ENCODE results near the gene TGFB2. TPM values are rescaled to one million over a fixed set of nuclear protein-coding genes. Genes with fewer than 3 reads are reported as not detected.
A peak's percentile ranks its signal among the peaks of the same experiment; 100 is the strongest.

TGFB2 gene
- total and polyA plus RNA-seq, 2 donors (not counting 3 experiments of a cell fraction or from before 2014, with no cell fraction given): 21.2 to 43.5 TPM

DNA sequence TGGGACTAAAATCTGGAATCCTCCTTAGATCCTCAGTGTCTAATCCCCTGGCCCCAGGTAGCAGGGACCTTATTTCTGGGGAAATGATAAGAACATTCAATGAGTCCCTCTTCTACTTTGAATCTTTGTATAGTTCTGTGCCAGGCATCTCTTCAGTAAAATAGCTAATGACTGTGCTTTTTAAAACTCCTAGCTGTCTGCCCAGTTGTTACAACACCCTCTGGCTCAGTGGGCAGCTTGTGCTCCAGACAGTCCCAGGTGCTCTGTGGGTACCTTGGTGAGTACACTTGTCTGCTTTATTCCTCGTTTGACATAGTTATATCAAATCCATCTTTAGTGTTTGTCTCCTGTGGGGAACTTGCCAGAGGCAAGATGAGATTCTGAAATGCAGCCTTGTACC is 18.0 kb downstream of the TGFB2 start:
- Histone ChIP-seq H3K4me3 (replicated peaks in 1 of 3; ENCODE audit: insufficient read depth in 1 of 3, low read depth in 1 of 3, low read length in 3 of 3) (no peak overlapping the region), H3K36me3 (ENCODE audit: control insufficient read depth in 2 of 2, extremely low read depth in 1 of 2, insufficient read depth in 2 of 2, low read length in 2 of 2) (no peaks in the 10 kb centered on the region), H3K9me3 (replicated peaks; ENCODE audit: control insufficient read depth, insufficient read depth, low read length) (no peaks in the 10 kb centered on the region), H2AFZ (ENCODE audit: low read depth, low read length) (no peak overlapping the region), H3K27ac (ENCODE audit: insufficient read depth, low read depth, low read length) (no peak overlapping the region), H3K79me2 (ENCODE audit: control insufficient read depth, insufficient read depth, low read length) (no peaks in the 10 kb centered on the region), H3K4me1 (ENCODE audit: control insufficient read depth, extremely low read depth, insufficient read depth, low read length) (peaks cover 6% of the 10 kb centered on the region), H3K4me2 (ENCODE audit: insufficient read depth, low read length) (no peak overlapping the region), H4K20me1 (replicated peaks; ENCODE audit: control insufficient read depth, extremely low read depth, insufficient read depth, low read length) (no peaks in the 10 kb centered on the region), H3K27me3 (ENCODE audit: control insufficient read depth in 2 of 2, insufficient read depth in 2 of 2, low read length in 2 of 2) (no peaks in the 10 kb centered on the region), H3K9me1 (replicated peaks; ENCODE audit: control insufficient read depth, extremely low read depth, insufficient read depth, low read length) (no peaks in the 10 kb centered on the region), H3K9ac (replicated peaks; ENCODE audit: extremely low read depth, insufficient read depth, low read length) (no peak overlapping the region)
- dilution Hi-C loops (cut with MboI; ENCODE audit: extremely low pct_ligation_motif_present, low sequenced_read_pairs): no loop called here
- CTCF ChIA-PET: interaction anchor here (1.0 to 5.3 kb wide), 3 partner anchors 96 to 703 kb away, joined by 3 to 62 read pairs (median 3); no protein-coding TSS in a partner anchor
- intact Hi-C loops (cut with micrococcal nuclease): loop anchor here (5.0 kb wide), 1 partner anchor 224 kb away; no protein-coding TSS in a partner anchor
- FAIRE-seq: no peak
- no TSS peak for BruUV-seq (replicated peaks)
- no peak for DNase-seq (ENCODE audit: low read depth, low spot score)
- no peak for TF ChIP-seq GATA2 (IDR thresholded peaks at IDR 0.05; ENCODE audit: insufficient read depth, insufficient read length, low read depth, low read length)
- TF ChIP-seq MYC (IDR thresholded peaks at IDR 0.05; ENCODE audit: low read depth, low read length): no peak
- no peak for TF ChIP-seq JUN (IDR thresholded peaks at IDR 0.05; ENCODE audit: borderline replicate concordance, insufficient read depth, insufficient read length, low read depth)
- POLR2A ChIA-PET: no interaction called here

DNA sequence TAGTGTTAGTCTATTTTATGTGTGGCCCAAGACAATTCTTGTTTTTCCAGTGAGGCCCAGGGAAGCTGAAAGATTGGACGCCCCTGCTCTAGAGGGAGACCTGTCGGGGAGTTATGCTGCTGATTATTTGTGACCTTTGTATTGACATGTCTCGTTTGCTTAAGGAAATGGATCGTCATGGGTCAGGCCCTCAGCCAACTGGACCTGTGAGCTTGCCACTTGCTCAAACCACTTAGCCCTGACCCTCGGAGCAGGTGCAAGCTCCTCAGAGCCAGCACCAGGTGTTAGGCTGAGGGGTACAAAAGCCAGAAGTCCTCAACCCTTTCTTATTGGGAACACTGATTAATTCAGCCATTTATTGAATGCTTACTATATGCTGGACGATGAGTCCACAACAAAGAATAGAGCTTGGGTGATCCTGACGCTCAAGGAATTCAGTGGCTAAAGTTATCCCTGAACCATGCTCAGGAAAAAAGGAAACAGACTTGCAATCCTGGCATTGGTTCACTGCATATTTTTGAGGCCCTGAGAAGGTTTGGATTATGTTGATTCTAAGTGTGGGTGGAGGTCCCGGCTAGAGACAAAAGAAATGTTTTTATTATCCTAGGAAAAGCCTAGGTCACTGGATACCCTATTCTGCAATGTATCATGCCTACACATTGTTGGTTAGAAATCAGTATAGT is 19.0 kb downstream of the TGFB2 start:
- intact Hi-C loops (cut with micrococcal nuclease): loop anchor here (1.0 to 5.0 kb wide), 2 partner anchors 10 to 223 kb away; no protein-coding TSS in a partner anchor
- Histone ChIP-seq H3K9me1 (replicated peaks; ENCODE audit: control insufficient read depth, extremely low read depth, insufficient read depth, low read length) (no peaks in the 10 kb centered on the region), H3K4me2 (ENCODE audit: insufficient read depth, low read length) (no peak overlapping the region), H3K9me3 (replicated peaks; ENCODE audit: control insufficient read depth, insufficient read depth, low read length) (no peaks in the 10 kb centered on the region), H3K27me3 (ENCODE audit: control insufficient read depth in 2 of 2, insufficient read depth in 2 of 2, low read length in 2 of 2) (no peaks in the 10 kb centered on the region), H3K4me1 (ENCODE audit: control insufficient read depth, extremely low read depth, insufficient read depth, low read length) (peaks cover 6% of the 10 kb centered on the region), H3K79me2 (ENCODE audit: control insufficient read depth, insufficient read depth, low read length) (no peaks in the 10 kb centered on the region), H3K36me3 (ENCODE audit: control insufficient read depth in 2 of 2, extremely low read depth in 1 of 2, insufficient read depth in 2 of 2, low read length in 2 of 2) (no peaks in the 10 kb centered on the region), H3K9ac (replicated peaks; ENCODE audit: extremely low read depth, insufficient read depth, low read length) (no peak overlapping the region), H4K20me1 (replicated peaks; ENCODE audit: control insufficient read depth, extremely low read depth, insufficient read depth, low read length) (no peaks in the 10 kb centered on the region), H3K27ac (ENCODE audit: insufficient read depth, low read depth, low read length) (no peak overlapping the region), H3K4me3 (replicated peaks in 1 of 3; ENCODE audit: insufficient read depth in 1 of 3, low read depth in 1 of 3, low read length in 3 of 3) (no peak overlapping the region), H2AFZ (ENCODE audit: low read depth, low read length) (no peak overlapping the region)
- TF ChIP-seq, protein P1, sequence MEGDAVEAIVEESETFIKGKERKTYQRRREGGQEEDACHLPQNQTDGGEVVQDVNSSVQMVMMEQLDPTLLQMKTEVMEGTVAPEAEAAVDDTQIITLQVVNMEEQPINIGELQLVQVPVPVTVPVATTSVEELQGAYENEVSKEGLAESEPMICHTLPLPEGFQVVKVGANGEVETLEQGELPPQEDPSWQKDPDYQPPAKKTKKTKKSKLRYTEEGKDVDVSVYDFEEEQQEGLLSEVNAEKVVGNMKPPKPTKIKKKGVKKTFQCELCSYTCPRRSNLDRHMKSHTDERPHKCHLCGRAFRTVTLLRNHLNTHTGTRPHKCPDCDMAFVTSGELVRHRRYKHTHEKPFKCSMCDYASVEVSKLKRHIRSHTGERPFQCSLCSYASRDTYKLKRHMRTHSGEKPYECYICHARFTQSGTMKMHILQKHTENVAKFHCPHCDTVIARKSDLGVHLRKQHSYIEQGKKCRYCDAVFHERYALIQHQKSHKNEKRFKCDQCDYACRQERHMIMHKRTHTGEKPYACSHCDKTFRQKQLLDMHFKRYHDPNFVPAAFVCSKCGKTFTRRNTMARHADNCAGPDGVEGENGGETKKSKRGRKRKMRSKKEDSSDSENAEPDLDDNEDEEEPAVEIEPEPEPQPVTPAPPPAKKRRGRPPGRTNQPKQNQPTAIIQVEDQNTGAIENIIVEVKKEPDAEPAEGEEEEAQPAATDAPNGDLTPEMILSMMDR (IDR thresholded peaks at IDR 0.05; ENCODE audit: extremely low read depth in 1 of 2, insufficient read depth in 1 of 2, low read depth in 1 of 2, low read length in 2 of 2): no peak
- no TSS peak for BruUV-seq (replicated peaks)
- dilution Hi-C loops (cut with MboI; ENCODE audit: extremely low pct_ligation_motif_present, low sequenced_read_pairs): no loop called here
- POLR2A ChIA-PET: no interaction called here
- FAIRE-seq: no peak
- peak; percentile 70 for DNase-seq (ENCODE audit: low read depth, low spot score)
- CTCF ChIA-PET: interaction anchor here (0.7 to 5.3 kb wide), 8 partner anchors 9 to 702 kb away, joined by 3 to 62 read pairs (median 3); no protein-coding TSS in a partner anchor
